Activated naive CD4-positive, alpha-beta T cell treated with anti-CD3 and anti-CD28 coated beads for 36 hours (primary cell): ENCODE results near the gene B3GALNT2. TPM values are rescaled to one million over a fixed set of nuclear protein-coding genes. Genes with fewer than 3 reads are reported as not detected.

ENCODE experiments used
- CTCF ChIA-PET: fragments of 350-600 bp; sonication (Branson Sonifier 250); formaldehyde crosslinking; loops from one replicate; lab custom pipeline; 2021; ENCODE audit warnings: antibody characterized with exemption; lab: Charles Lee
- DNase-seq: peaks from one replicate; pipeline ENCODE4 v3.0.0-alpha.2; 2020
- H3K27ac Mint-ChIP-seq: one replicate; pipeline ENCODE4 v1.8.0; 2021; ENCODE audit warnings: mild to moderate bottlenecking, mixed read lengths
- H3K27me3 Mint-ChIP-seq: one replicate; pipeline ENCODE4 v1.8.0; 2021; ENCODE audit warnings: low read depth, mixed read lengths
- H3K36me3 Mint-ChIP-seq: one replicate; pipeline ENCODE4 v1.8.0; 2021; ENCODE audit warnings: low read depth, mixed read lengths
- H3K4me1 Mint-ChIP-seq: one replicate; pipeline ENCODE4 v1.8.0; 2021; ENCODE audit warnings: low read depth, mixed read lengths
- H3K4me3 Mint-ChIP-seq: one replicate; pipeline ENCODE4 v1.8.0; 2021; ENCODE audit warnings: mild to moderate bottlenecking, moderate library complexity, mixed read lengths
- H3K9me3 Mint-ChIP-seq: one replicate; pipeline ENCODE4 v1.8.0; 2021; ENCODE audit warnings: mixed read lengths
- intact Hi-C: fragments of 100-400 bp; cut with micrococcal nuclease; formaldehyde crosslinking; loops from one replicate; pipeline ENCODE4 v1.15.1; 2023
- total RNA-seq, 2 experiments: library from RNA; stranded (reverse); gene quantifications; one replicate each; pipeline ENCODE4 v1.2.3, GENCODE V29; 2021

Gene B3GALNT2
- total RNA-seq, 2 experiments from 2014 or later: 8.9 to 9.6 TPM

DNA sequence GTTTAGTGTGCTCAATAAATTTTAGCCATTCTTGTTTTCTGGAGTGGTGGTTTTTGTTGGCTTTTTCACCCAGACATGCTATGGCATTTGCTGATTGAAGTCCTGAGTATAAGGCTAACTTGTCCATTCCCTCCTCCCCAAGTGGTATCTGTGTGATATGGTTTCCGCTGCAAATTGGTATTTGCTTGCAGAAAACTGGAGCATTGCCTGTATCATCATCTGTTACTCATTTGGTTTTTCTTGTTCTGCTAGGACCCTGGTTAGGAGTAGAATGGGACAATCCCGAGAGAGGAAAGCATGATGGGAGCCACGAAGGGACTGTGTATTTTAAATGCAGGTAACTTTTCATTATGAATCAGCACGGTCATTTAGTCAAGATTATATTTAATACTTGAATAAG lies 103.0 kb downstream of the B3GALNT2 start:
- no peaks in the 10 kb centered on the region for H3K27me3 Mint-ChIP-seq
- intact Hi-C loops: no loop called here
- H3K4me3 Mint-ChIP-seq: no peak overlapping the region
- peaks cover 2% of the 10 kb centered on the region for H3K4me1 Mint-ChIP-seq
- no peaks in the 10 kb centered on the region for H3K9me3 Mint-ChIP-seq
- H3K27ac Mint-ChIP-seq: no peak overlapping the region
- H3K36me3 Mint-ChIP-seq: peaks cover 5% of the 10 kb centered on the region
- no peak for DNase-seq
- CTCF ChIA-PET: no interaction called here

Other genes starting within 250 kb of the B3GALNT2 start
- gene ARID4B, start 176.3 kb downstream of the B3GALNT2 start, total RNA-seq: 10 to 100 TPM; 39.9 to 43.8 TPM
- 10 to 100 TPM; 35.3 to 36.9 TPM for gene GGPS1, start 175.9 kb downstream of the B3GALNT2 start, total RNA-seq
- gene TBCE, start 137.0 kb downstream of the B3GALNT2 start, total RNA-seq: 10 to 100 TPM; 18.8 to 22.1 TPM
- gene GNG4, start 145.3 kb upstream of the B3GALNT2 start, total RNA-seq: under 1 TPM in 1 of 2 experiments, not detected in 1; 0.15 TPM